ENCODE measurements around the gene TFDP1. TPM values are rescaled to one million over a fixed set of nuclear protein-coding genes. Genes with fewer than 3 reads are reported as not detected.

The TFDP1 gene
- polyA plus RNA-seq, 1 of the 3 experiments (the other 2 are of a cell fraction), result 76.7 TPM

- TF ChIP-seq REST (IDR thresholded peaks at IDR 0.05; ENCODE audit: low read depth, low read length) (no peak), TEAD4 (IDR thresholded peaks at IDR 0.05; ENCODE audit: borderline replicate concordance, insufficient read depth) (no peak)
Observed at GRCh38 chr13:113560645-113561416, 23.7 kb upstream of the TFDP1 start (continued).

- POLR2A ChIA-PET, result interaction anchor here (1.2 kb wide), 1 partner anchor 17 kb away, joined by 3 read pairs; no protein-coding TSS in a partner anchor
- 83% methylated on average over 15 of the region's 19 CpGs for WGBS (ENCODE audit: low lambda C conversion rate)
- no peak for TF ChIP-seq USF1 (IDR thresholded peaks at IDR 0.05; ENCODE audit: borderline replicate concordance, low read depth)
- no peak for TF ChIP-seq ZBTB33 (IDR thresholded peaks at IDR 0.05; ENCODE audit: borderline replicate concordance, low read depth)
- TF ChIP-seq PBX3 (IDR thresholded peaks at IDR 0.05), result no peak
- no peak for TF ChIP-seq YY1 (IDR thresholded peaks at IDR 0.05; ENCODE audit: low read depth)
- TF ChIP-seq POLR2AphosphoS5 (IDR thresholded peaks at IDR 0.05; ENCODE audit: low read depth, low read length), result no peak
- TF ChIP-seq CTCF (IDR thresholded peaks at IDR 0.05), result no peak
- TF ChIP-seq NFIC (IDR thresholded peaks at IDR 0.05; ENCODE audit: borderline replicate concordance), result no peak
- no peak for TF ChIP-seq JUND (IDR thresholded peaks at IDR 0.05)
- no peak for TF ChIP-seq RFX5 (IDR thresholded peaks at IDR 0.05; ENCODE audit: low read length)
- no peak for TF ChIP-seq SMC3 (IDR thresholded peaks at IDR 0.05; ENCODE audit: low read depth, low read length)
- TF ChIP-seq EP300 (IDR thresholded peaks at IDR 0.05; ENCODE audit: borderline replicate concordance in 1 of 2, low read depth in 1 of 2, low read length in 1 of 2), result no peak
- TF ChIP-seq GATA2 (CRISPR knock-in tag; IDR thresholded peaks at IDR 0.05), result no peak
- TF ChIP-seq FOXM1 (IDR thresholded peaks at IDR 0.05; ENCODE audit: low read depth), result no peak
- no peak for TF ChIP-seq RXRA (IDR thresholded peaks at IDR 0.05; ENCODE audit: borderline replicate concordance, low read depth)
- no peak for TF ChIP-seq RAD21 (IDR thresholded peaks at IDR 0.05; ENCODE audit: low read length)
- no peak for TF ChIP-seq IRF3 (IDR thresholded peaks at IDR 0.05; ENCODE audit: low read depth, low read length)
- no peak for TF ChIP-seq FOXJ3 (CRISPR knock-in tag; IDR thresholded peaks at IDR 0.05)
Observed at GRCh38 chr13:113561417-113562084, 23.0 kb upstream of the TFDP1 start.

More at GRCh38 chr13:113561417-113562084, 23.0 kb upstream of the TFDP1 start:
- no peaks in the 10 kb centered on the region for H3K9me2 ChIP-seq
- peaks cover 0 to 8% of the 10 kb centered on the region in 2 experiments; a peak in 1 of 4 replicates for H3K4me1 ChIP-seq (ENCODE audit: control insufficient read depth in 1 of 2, insufficient read depth in 2 of 2, low read depth in 1 of 2, low read length in 1 of 2)
- no peaks in the 10 kb centered on the region for H3F3A ChIP-seq (replicated peaks; ENCODE audit: insufficient read depth)
- CTCF ChIA-PET, result interaction anchor here (0.6 to 6.6 kb wide), 39 partner anchors 8 to 328 kb away, joined by 3 to 128 read pairs (median 4); partner anchors contain the start of genes ADPRHL1 and DCUN1D2
- H3K4me3 ChIP-seq (ENCODE audit: low read depth in 2 of 2, low read length in 1 of 2), result no peak overlapping the region
- no peak for DNase-seq
- H2AFZ ChIP-seq (ENCODE audit: low read depth), result no peak overlapping the region
- H4K20me1 ChIP-seq (ENCODE audit: insufficient read depth), result no peaks in the 10 kb centered on the region
- no peaks in the 10 kb centered on the region for H3K9me3 ChIP-seq
- H3K79me2 ChIP-seq (ENCODE audit: insufficient read depth), result no peaks in the 10 kb centered on the region
- H3K36me3 ChIP-seq (replicated peaks in 1 of 2; ENCODE audit: control insufficient read depth in 1 of 2, insufficient read depth in 2 of 2, low read length in 1 of 2), result no peaks in the 10 kb centered on the region
- no peak overlapping the region for H3K9ac ChIP-seq
- no peaks in the 10 kb centered on the region for H3K27me3 ChIP-seq (ENCODE audit: insufficient read depth)
- no peak overlapping the region for H3K27ac ChIP-seq (ENCODE audit: low read depth in 2 of 2, low read length in 1 of 2)
- H3K4me2 ChIP-seq, result no peak overlapping the region

Measured in SK-N-SH (cell line).